ENCODE data around the gene ARL10. TPM values are rescaled to one million over a fixed set of nuclear protein-coding genes. Genes with fewer than 3 reads are reported as not detected.

Gene ARL10
- total RNA-seq, 3 donors from 2014 or later (not counting 1 experiment from before 2014, with no cell fraction given) = 0.75 to 6.8 (median 6.7) TPM

- DNase-seq = no peak
- peak overlapping the region in 1 of 2 donors; percentile 38 for H3K27ac Mint-ChIP-seq
- H3K27ac ChIP-seq (ENCODE audit: low read length) = no peak overlapping the region
These were observed 26.7 kb downstream of the ARL10 start for GRCh38 chr5:176391999-176392398.

GRCh38 chr5:176392526-176392925, 27.2 kb downstream of the ARL10 start:
- H3K9me3 ChIP-seq (ENCODE audit: control insufficient read depth, insufficient read depth, low read length) = no peaks in the 10 kb centered on the region
- no peaks in the 10 kb centered on the region for H3K36me3 Mint-ChIP-seq
- intact Hi-C loops (cut with micrococcal nuclease) = no loop called here
- DNase-seq (no peak), ATAC-seq (no peak)
- peaks cover 18% of the 10 kb centered on the region for H3K36me3 ChIP-seq (ENCODE audit: control insufficient read depth, insufficient read depth, low read length)
- WGBS (ENCODE audit: insufficient coverage) = 93% methylated on average over 11 of the region's 11 CpGs
- no peaks in the 10 kb centered on the region for H3K27me3 Mint-ChIP-seq (ENCODE audit: low read depth in 2 of 2)
- H3K27ac Mint-ChIP-seq = peak overlapping the region in 1 of 2 donors; percentile 38
- H3K4me3 Mint-ChIP-seq = no peak overlapping the region
- no peaks in the 10 kb centered on the region for H3K27me3 ChIP-seq (ENCODE audit: control insufficient read depth, insufficient read depth, low read length)
- H3K4me3 ChIP-seq (ENCODE audit: low read length) = no peak overlapping the region
- peaks cover 14 to 18% of the 10 kb centered on the region in 2 donors for H3K4me1 Mint-ChIP-seq
- no peaks in the 10 kb centered on the region for H3K9me3 Mint-ChIP-seq
- peaks cover 18% of the 10 kb centered on the region for H3K4me1 ChIP-seq (ENCODE audit: control insufficient read depth, insufficient read depth, low read length)
- no peak for TF ChIP-seq CTCF (IDR thresholded peaks at IDR 0.05)
- no peak overlapping the region for H3K27ac ChIP-seq (ENCODE audit: low read length)

More at GRCh38 chr5:176391999-176392398, 26.7 kb downstream of the ARL10 start:
- intact Hi-C loops (cut with micrococcal nuclease) = no loop called here
- Histone ChIP-seq H3K36me3 (ENCODE audit: control insufficient read depth, insufficient read depth, low read length) (peaks cover 18% of the 10 kb centered on the region), H3K4me1 (ENCODE audit: control insufficient read depth, insufficient read depth, low read length) (peaks cover 20% of the 10 kb centered on the region), H3K9me3 (ENCODE audit: control insufficient read depth, insufficient read depth, low read length) (no peaks in the 10 kb centered on the region), H3K27me3 (ENCODE audit: control insufficient read depth, insufficient read depth, low read length) (no peaks in the 10 kb centered on the region), H3K4me3 (ENCODE audit: low read length) (no peak overlapping the region)
- no peaks in the 10 kb centered on the region for H3K9me3 Mint-ChIP-seq
- no peaks in the 10 kb centered on the region for H3K27me3 Mint-ChIP-seq (ENCODE audit: low read depth in 2 of 2)
- no peak for TF ChIP-seq CTCF (IDR thresholded peaks at IDR 0.05)
- H3K36me3 Mint-ChIP-seq = no peaks in the 10 kb centered on the region
- WGBS (ENCODE audit: insufficient coverage) = 65% methylated on average over 3 of the region's 4 CpGs
- peaks cover 20 to 23% of the 10 kb centered on the region in 2 donors for H3K4me1 Mint-ChIP-seq
- no peak overlapping the region for H3K4me3 Mint-ChIP-seq
- no peak for ATAC-seq

- Histone ChIP-seq H3K4me3 (ENCODE audit: low read length) (no peak overlapping the region), H3K27me3 (ENCODE audit: control insufficient read depth, insufficient read depth, low read length) (no peaks in the 10 kb centered on the region), H3K36me3 (ENCODE audit: control insufficient read depth, insufficient read depth, low read length) (peaks cover 18% of the 10 kb centered on the region), H3K4me1 (ENCODE audit: control insufficient read depth, insufficient read depth, low read length) (peaks cover 11% of the 10 kb centered on the region), H3K27ac (ENCODE audit: low read length) (no peak overlapping the region), H3K9me3 (ENCODE audit: control insufficient read depth, insufficient read depth, low read length) (no peaks in the 10 kb centered on the region)
- Mint-ChIP-seq H3K36me3 (no peaks in the 10 kb centered on the region), H3K4me3 (no peak overlapping the region), H3K27me3 (ENCODE audit: low read depth in 2 of 2) (no peaks in the 10 kb centered on the region), H3K4me1 (peaks cover 0 to 5% of the 10 kb centered on the region in 2 donors), H3K9me3 (no peaks in the 10 kb centered on the region), H3K27ac (no peak overlapping the region)
- TF ChIP-seq CTCF (IDR thresholded peaks at IDR 0.05) = no peak
- 98% methylated on average over 8 of the region's 9 CpGs for WGBS (ENCODE audit: insufficient coverage)
- intact Hi-C loops (cut with micrococcal nuclease) = no loop called here
- DNase-seq (no peak), ATAC-seq (no peak)
These were observed 28.8 kb downstream of the ARL10 start for GRCh38 chr5:176394096-176394495.

Data from natural killer cell (primary cell).